SKM-1 (cell line): Measurements from ENCODE around the gene AK8.

Experiments
- DNase-seq: peaks from one replicate; lab custom pipeline; 2025; ENCODE audit not compliant: unreplicated experiment; lab: John Stamatoyannopoulos, UW

The AK8 gene

DNA sequence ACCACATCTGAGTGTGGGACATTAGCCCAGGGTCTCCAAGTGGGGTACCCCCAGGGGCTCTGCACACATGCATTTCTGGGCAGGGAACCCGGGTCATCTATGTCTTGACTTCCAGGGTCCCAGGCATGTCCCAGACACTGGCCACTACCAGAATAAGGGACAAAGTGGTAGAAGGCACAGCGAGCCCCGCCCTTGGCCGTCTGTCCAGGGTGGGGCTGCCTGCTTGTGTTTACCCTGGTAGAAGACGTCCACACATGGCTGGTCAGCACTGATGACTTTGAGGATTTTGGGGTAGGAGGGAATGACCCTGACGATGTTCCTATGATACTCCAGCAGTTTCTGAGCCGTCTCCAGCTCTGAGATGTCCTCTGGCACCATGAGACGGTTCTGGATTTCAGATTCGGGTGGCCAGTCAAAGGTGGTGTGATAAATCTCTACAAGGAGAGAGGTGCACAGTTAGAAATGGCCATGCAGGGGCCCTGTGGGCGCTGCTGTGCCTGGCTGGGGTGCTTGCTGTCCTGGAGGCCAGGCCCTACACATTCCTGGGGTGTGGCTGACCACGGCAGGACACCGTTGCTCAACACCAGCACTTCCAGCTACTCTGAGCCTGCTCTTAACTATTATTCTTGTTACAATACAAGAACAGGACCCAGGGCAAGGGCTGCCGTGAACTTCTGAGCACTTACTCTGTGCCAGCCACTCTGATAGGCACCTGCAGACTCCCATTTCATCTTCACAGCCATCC, 51.3 kb downstream of the AK8 start:
- DNase-seq, result no peak

DNA sequence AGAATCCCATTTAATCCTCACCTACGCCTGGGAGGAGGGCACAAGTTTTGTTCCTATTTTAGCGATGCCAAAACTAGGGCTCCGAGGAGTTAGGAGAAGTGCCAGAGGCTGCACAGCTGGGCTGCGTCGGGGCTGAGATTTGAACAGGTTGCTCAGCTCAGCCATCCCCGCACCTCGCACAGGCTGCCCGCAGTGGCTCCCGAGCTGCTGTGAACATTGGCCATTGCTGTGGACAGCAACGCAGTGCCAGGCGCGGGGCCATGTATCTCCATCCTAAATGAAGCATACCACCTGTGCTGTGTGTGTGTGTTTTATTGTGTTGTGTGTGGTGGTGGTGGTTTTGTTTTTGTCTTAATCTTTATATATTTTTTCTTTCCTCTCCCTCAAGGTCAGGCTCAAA, 52.0 kb downstream of the AK8 start:
- no peak for DNase-seq

DNA sequence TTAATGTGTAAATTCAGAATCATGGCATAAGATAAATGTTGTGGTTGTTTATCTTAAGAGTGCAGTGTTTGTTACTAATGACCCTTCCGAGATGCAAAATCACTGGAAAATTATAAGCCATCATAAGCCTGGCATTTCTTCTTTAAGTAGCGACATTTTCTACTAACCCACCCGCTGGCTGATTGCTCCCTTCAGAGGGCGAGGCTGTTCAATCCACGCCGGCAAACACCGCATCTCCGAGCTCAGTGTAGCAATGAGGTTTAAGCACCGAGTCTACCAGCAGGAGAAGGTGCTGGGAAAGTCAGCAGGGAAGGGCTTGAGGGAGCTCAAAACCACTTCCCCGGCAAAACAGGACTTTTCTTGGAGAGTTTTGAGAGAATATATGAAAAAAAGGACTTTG, 52.7 kb downstream of the AK8 start:
- no peak for DNase-seq

GRCh38 chr9:132824951-132825350, 53.1 kb downstream of the AK8 start:
- DNase-seq, result no peak

- DNase-seq, result no peak
These were observed 53.9 kb downstream of the AK8 start for GRCh38 chr9:132824151-132824550.

- DNase-seq, result no peak
These were observed 54.5 kb downstream of the AK8 start for GRCh38 chr9:132823370-132824145.

- DNase-seq, result no peak
These were observed 57.7 kb downstream of the AK8 start for GRCh38 chr9:132820169-132820944.

GRCh38 chr9:132818588-132818987, 59.5 kb downstream of the AK8 start:
- no peak for DNase-seq

DNA sequence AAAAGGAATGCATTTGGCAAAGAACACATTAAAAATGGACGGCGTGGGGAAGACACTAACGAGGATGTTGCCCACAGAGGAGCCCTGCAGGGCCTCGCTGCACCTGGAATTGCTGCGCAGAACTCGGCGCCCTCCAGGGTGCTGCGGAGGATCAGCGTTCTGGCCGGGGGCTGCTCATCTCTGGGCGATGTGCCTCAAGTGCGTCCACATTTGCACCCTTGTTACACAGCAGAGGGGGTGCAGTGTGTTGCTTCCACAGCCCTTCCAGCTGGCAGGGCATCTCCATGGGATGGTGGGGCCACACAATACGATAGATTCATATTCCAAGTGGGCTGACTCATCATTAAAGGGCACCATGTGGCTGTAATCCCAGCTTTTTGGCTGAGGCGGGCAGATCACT, 63.1 kb downstream of the AK8 start:
- no peak for DNase-seq

DNA sequence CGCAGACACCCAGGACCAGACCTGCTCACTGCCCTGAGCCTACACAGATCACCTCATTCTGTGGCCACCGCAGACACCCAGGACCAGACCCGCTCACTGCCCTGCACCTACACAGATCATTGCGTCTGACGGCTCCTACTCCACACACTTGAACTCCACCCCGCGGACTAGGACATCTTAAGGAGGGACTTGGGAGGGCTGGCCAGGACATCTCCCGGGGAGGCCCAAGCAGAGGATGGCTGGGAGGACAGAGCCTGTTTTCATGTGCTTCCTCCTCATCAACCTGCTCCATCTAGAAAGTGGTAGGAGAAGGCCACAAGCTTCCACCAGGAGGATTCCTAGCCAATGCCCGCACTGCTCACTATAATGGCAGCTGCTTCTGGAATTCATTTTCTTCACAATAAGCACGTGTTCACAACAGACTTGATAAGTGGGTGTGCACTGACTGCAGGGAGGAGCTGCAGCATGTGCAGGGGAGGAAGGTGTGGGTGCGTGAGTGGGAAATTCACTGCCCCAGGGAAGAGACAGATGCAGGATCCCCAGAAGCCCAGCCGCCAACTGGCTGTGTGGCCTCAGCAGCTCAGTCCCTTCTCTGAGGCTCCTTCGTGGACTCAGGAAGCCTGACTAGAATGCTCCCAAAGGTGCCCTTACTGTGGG, 64.8 kb downstream of the AK8 start:
- no peak for DNase-seq

- no peak for DNase-seq
These were observed 66.1 kb downstream of the AK8 start for GRCh38 chr9:132811985-132812384.

GRCh38 chr9:132810314-132810713, 67.8 kb downstream of the AK8 start:
- no peak for DNase-seq

- DNase-seq, result no peak
These were observed 68.3 kb downstream of the AK8 start for GRCh38 chr9:132809677-132810271.

DNA sequence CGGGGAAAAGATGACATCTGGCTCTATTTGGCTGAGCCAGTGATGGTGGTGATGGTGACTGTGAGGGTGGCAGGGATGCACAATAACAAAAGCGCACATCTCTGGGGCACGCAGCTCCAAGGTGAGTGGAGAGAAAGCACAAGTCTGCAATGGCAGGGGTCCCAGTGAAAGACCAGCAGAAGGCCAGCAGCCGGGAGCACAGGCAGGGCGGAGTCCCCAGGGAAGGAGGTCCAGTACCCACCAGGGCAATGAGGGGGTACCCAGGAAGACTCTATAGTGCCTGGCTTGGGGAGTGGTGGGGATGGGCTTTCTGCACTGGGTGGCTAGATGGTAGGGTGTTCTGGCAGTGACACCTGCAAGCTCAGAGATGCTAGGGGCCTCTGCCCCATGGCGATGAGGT, 69.4 kb downstream of the AK8 start:
- DNase-seq, result no peak

- no peak for DNase-seq
These were observed 71.2 kb downstream of the AK8 start for GRCh38 chr9:132806723-132807421.

- no peak for DNase-seq
These were observed 71.8 kb downstream of the AK8 start for GRCh38 chr9:132806306-132806705.

- no peak for DNase-seq
These were observed 73.3 kb downstream of the AK8 start for GRCh38 chr9:132804576-132805295.

DNA sequence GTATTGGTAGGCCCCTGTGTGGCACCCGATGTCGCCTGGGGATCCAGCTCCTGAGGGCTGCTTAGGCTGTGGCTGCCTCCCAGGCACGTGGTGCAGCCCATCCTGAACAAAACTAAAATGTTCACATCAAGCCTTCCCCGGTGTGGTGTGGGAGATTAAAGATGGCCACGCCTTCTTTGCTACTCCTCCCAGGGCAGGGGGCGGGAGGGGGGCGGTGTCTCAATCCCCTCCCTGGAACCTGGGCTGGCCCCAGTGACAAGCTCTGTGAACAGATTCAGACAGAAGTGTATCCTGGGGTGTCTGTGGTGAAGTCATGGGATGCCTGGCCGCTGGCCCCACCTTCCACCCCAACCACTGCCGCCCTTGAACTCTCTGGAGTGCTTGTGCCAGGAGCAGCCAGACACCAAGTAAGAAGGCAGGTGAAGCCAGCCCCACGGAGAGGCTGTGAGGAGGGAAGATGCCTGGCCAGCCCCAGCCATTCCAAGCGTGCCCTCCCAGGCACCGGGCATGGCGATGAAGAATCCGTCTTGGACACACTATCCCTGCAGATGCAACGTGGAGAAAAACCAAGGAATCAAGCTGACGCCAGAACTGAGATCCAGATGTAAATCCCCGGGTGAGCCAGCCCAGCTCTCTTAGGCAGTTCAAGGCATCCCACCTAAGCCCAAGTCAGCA, 75.8 kb downstream of the AK8 start:
- DNase-seq, result no peak

DNA sequence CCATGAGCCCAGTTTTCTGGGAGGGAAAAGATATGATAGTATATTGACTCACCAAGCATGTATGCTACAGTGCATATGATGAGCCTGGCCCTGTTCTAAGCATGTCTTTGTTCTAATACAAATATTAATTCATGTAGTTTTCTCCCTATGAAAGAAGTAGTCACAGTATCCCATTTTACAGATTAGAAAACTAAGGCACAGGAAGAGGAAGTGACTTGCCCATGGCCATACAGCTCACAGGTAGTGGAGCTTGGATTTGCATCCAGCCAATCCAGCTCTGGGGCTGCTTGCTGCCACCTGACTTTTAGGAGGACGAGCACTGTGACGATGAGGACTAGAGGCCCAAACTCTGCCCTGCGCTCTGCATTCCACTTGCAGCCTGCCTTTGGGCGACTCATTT, 76.4 kb downstream of the AK8 start:
- DNase-seq, result no peak
